8988T (cell line): Measurements from ENCODE around the gene KRTAP10-5.
"Not testable (repeated sequence)": the region's sequence is repeated elsewhere in the genome, so short reads cannot be mapped to it uniquely, and the experiment has no call there.

Source experiments
- DNase-seq: peaks from one replicate; pipeline ENCODE4 v3.0.0; 2011

KRTAP10-5 gene

DNA sequence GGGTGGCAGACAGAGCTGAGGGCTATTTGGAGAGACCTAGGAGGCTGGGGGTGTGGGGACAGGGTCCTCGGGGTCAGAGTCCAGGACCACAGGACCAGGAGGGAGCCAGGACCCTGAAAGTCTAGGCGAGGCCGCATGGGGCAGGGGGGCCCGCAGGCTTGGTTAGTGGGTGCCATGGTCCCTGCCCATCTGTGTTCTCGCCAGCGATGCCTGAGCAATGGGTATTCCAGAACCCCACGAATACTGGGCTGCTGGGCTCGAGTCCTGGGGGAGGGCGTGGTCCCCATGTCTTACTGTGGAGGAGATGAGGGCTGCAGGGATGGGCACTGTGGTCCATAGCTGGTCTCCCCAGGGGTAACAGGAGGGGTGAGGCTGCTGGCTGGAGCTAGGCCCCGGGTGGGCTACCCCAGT, 9.9 kb upstream of the KRTAP10-5 start:
- no peak for DNase-seq

GRCh38 chr21:44589586-44590305, 9.3 kb upstream of the KRTAP10-5 start:
- no peak for DNase-seq

GRCh38 chr21:44589094-44589493, 8.7 kb upstream of the KRTAP10-5 start:
- no peak for DNase-seq

- DNase-seq: no peak
These were observed 5.5 kb upstream of the KRTAP10-5 start for GRCh38 chr21:44585892-44586291.

DNA sequence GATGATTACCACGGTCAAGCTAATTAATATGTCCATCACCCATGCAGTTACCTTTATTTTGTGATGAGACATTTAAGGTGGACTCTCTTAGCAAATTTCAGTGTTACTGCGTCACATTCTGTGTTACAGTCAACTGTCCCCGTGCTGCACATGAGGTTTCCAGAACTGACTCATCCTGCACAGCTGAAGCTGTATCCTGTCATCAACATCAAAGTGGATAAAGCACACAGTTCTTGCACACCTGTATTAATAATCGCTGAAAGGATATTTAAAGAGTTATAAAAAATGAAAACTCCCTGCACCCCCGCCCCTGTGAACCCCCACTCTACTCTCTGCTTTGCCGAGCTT, 3.4 kb upstream of the KRTAP10-5 start:
- DNase-seq: no peak

DNA sequence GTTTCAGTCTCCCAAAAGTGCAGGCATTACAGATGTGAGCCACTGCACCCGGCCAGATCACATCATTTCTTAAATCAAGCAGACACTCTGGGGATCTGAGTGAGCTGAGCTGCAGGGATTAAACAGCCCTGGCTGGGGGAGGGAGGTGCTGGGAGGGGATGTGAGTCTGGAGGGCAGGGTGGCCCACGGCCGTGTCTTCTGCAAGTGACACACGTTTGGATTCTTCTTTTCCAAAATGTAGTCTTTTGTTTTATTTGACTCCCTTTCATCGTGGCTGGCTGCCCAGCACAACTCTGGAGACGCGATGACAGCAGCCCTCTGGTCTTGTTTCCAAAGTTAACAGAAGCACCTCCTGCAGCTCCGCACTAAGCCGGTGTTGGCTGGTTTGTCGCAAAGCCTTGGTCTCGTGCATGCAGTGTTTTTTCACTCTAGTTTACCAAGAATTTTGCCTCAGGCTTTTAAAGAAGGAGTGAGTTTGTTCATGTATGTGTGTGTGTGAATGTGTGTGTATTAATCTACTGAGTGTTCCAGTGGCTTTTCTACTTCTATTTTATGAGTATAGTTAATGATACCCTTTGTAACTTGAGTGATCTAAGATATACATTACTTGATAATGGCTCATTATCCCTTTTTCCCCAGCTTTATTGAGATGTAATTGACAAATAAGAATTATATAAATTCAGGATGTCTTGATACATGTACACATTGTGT, 2.8 kb upstream of the KRTAP10-5 start:
- DNase-seq: no peak

- no peak for DNase-seq
These were observed 1.7 kb upstream of the KRTAP10-5 start for GRCh38 chr21:44582055-44582454.

- no peak for DNase-seq
These were observed 754 bp upstream of the KRTAP10-5 start for GRCh38 chr21:44581158-44581557.

DNA sequence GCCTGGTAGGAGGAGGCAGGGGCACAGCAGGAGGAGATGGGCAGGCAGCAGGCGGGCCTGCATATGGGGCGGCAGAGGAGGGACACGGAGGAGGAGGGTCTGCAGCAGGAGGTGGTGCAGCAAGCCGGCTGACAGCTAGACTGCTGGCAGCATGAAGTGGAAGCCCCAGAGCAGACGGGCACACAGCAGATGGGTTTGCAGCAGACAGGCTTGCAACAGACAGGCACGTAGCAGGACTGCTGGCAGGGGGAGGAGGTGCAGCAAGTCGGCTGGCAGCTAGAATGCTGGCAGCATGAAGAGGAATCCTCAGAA, 615 bp downstream of the KRTAP10-5 start:
- DNase-seq: no peak

DNA sequence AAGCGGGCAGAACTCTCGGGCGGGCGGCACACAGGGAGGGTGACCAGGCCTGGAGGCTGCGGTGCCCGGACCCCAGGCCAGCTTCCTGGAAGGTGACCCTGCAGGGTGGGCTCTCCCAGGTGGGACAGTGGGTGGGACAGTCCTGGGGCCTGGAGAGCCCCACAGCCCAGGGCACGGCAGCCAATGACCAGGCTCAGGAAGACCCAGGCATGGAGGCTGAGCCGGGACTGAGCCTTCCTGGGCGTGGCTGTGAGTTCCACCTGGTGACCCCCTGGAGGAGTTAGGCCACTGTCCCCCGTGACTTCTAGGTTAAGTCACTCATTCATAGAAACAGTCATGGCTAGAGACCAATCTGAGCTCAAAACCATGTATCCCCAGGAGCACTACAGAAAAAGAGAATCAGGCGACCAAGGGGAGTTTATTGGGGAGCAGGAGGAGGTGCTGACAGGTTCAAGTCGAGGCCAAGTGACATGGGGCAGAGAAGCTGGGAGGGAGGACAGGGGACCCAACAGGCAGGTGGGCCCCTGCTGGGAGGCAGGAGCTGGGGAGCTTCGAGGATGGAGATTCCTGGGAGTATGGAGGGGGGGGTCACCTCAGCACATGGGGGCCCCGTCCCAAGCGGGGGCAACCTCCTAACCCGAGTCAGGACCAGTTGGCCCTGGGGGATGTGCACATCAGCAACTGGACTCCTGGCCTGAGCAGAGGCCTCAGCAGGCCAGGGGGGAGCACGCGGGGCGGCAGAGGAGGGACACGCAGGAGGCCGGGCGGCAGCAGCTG, 1.2 kb downstream of the KRTAP10-5 start:
- DNase-seq: no peak

DNA sequence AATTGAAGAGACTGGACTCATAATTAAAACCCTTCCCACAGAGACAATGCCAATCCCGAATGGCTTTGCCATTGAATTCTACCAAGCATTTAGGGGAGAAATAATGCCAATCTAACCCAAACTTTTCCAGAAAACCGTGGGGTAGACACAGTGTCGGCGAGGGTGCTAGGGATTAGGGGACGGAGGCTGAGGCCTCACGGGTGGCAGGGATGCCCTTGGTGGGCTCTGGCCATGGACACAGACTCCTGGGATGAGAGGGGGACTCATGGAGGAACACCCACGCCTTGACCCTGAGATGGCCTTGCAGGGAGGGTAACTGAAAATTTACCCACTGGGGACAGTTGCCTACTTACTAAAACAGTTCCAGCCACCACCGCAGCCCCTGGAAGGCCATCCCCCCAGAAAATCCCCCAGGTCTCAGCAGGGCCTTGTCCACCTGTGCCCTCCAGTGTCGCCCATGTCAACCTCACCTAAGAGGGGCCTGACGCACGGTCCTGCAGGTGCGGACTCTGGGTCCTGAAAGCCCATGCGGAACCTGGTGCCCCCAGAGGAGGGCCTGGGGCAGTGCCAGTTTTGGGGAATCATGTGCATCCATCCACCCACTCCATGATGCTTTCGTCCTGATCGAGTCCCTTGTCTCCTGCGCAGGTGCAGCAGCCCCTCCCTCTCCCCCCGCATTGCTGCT, 1.9 kb downstream of the KRTAP10-5 start:
- DNase-seq: no peak

- no peak for DNase-seq
These were observed 4.4 kb downstream of the KRTAP10-5 start for GRCh38 chr21:44576025-44576420.

DNA sequence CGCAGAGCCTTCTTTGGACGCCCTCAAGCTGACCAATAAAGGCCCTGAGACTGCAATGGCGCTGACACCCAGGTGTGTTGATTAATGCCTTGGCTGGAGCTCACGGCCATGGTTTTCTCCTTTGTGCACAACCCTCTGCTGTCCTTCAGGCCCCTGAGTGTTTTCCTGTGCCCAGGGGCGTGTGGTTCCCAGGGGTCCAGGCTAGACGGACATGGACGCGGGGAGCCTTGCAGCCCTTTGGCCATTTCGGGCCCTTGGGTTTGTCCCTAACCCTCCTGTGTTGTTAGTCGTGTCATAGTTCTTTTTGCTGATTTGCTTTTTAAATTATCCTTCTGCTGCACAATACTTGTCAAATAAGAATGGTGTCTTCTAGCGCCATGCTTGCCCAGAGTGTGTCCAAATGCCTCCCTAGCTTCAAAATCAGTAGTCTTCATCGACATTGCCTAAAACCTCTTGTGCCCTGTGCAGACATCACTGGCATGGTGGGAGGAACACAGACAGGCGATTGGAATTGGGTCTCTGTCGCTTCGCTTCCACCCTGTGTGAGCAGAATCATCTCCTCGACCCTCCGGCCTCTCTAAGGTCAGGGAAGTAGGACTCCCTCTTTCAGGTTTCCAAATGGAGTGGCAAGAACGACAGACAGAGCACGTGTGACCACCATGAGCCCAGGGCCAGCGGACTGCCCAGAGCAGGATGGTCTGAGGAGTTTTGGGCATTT, 4.9 kb downstream of the KRTAP10-5 start:
- no peak for DNase-seq

DNA sequence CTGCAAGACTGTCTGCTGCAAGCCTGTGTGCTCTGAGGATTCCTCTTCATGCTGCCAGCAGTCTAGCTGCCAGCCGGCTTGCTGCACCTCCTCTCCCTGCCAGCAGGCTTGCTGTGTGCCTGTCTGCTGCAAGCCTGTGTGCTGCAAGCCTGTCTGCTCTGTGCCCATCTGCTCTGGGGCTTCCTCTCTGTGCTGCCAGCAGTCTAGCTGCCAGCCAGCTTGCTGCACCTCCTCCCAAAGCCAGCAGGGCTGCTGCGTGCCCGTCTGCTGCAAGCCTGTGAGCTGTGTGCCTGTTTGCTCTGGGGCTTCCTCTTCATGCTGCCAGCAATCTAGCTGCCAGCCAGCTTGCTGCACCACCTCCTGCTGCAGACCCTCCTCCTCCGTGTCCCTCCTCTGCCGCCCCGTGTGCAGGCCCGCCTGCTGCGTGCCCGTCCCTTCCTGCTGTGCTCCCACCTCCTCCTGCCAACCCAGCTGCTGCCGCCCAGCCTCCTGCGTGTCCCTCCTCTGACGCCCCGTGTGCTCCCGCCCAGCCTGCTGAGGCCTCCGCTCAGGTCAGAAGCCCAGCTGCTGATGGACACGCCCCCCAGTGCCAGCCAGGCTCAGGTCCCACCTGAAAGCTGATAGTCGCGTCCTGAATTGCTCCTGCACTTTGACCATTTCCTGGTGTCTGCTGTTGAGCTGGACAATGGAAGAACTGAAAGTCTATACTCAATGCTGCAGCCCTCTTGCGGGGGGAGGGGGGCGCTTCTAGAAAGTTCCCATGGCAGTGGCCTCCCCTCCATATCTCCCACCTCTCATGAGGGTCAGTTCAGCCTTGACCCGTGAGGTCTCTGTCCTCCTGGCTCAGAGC, 5.7 kb downstream of the KRTAP10-5 start:
- DNase-seq: no peak

DNA sequence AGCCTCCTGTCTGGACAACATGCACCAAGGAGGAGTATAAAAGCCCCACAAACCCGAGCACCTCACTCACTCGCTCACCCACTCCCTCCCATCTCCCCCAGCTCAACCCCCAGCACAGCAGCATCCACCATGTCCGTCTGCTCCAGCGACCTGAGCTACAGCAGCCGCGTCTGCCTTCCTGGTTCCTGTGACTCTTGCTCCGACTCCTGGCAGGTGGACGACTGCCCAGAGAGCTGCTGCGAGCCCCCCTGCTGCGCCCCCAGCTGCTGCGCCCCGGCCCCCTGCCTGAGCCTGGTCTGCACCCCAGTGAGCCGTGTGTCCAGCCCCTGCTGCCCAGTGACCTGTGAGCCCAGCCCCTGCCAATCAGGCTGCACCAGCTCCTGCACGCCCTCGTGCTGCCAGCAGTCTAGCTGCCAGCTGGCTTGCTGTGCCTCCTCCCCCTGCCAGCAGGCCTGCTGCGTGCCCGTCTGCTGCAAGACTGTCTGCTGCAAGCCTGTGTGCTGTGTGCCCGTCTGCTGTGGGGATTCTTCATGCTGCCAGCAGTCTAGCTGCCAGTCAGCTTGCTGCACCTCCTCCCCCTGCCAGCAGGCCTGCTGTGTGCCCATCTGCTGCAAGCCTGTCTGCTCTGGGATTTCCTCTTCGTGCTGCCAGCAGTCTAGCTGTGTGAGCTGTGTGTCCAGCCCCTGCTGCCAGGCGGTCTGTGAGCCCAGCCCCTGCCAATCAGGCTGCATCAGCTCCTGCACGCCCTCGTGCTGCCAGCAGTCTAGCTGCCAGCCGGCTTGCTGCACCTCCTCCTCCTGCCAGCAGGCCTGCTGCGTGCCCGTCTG, 6.6 kb downstream of the KRTAP10-5 start, which contains the start of gene KRTAP10-4:
Gene KRTAP10-4, plus strand, starts transcription at position 100 of the 827 bp plus-strand sequence. Its CDS starts 30 bp downstream, at position 130.
- DNase-seq: not testable (repeated sequence)

DNA sequence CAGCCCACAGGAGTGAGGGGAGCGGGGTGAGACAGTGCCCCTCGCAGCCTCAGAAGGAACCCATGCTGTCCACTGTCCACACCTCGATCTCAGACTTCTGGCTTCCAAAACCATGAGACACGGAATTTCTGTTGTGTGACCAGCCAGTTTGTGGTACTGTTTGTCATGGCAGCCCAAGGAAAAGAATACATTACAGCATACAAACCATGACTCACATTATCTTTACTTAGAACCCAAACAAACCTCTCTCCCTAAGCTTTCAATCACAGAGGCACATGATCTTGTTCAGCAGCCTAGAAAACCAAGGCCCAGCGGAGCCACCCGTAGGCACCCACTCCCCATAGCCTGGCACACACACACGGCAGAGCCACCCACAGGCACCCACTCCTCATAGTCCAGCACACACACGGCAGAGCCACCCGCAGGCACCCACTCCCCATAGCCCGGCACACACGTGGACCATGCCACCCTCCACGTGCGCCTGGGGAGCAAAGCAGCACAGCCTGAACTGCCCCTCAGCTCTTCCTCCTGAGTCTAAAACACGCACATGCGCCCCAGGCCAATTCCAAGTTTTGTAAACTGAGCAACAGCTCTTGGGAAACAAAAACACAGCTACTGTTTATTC, 7.3 kb downstream of the KRTAP10-5 start:
- no peak for DNase-seq

DNA sequence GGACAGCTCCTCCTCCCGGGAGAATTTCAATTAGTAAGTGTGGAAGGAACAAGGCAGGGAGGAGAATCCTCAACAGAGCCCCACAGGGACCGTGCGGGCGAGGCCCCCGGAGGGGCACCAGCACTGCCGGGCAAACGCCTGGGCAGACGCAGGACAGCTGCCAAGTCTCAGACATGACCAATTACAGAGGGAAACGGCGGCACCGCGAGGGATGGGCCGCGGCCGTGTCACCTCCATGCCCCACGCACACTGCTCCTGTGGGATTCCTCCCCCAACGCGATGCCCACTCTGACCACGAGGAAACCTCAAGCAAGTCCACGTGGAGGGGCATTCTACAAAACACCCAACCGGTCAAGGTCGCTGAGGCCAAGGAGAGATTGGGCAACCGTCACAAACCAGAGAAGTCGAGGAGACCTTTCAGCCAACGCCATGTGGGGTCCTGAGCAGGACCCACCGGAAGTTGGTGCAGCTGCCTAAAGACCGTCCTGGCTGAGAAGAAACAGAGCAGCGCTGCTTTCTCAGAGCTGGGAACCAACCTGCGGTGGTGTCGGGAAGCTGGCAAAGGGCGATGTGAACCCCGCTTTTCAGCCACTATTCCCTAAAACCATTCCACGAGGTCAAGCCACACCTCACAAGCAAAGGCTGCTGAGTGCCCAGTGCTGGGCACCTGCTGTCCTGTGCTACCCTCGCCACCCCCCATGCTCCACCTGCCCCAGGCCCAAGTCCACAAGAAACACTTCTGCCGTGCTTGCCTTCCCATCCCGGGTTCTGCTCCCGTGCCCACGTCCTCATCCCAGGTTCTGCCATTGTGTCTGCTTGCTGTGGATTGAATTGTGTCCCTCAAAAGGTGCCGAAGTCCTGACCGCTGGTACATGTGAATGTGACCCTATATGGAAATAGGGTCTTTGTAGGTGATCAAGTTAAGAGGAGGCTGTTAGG, 8.3 kb downstream of the KRTAP10-5 start:
- DNase-seq: no peak

DNA sequence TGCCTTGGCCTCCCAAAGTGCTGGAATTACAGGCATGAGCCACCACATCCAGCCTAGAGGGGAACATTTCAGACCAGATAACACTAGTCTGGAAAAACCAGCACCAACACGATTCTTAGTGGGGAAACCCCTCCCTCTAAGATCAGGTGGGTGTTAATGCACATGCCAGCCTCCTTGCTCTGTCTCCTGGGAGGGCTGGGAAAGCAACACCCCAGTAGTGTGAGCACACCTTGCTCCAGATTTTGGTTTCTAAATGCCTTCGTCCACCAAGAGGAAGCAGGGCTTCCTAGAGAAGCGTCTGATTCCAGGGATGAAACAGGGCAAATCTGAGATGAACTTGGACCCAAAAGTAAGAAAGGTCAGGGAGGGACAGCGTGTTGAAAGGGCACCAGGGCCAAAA, 9.1 kb downstream of the KRTAP10-5 start:
- DNase-seq: no peak

- no peak for DNase-seq
These were observed 10.4 kb downstream of the KRTAP10-5 start for GRCh38 chr21:44569861-44570517.
